Heart left ventricle (tissue), 16 donors: ENCODE measurements around the gene AEBP1. TPM values are rescaled to one million over a fixed set of nuclear protein-coding genes. Genes with fewer than 3 reads are reported as not detected.

Experiments used
- ATAC-seq, 4 donors: fragments of 200-7000 bp; cut with Tn5 transposase; one replicate each; pipeline ENCODE4 v1.9.1; 2020 to 2022; ENCODE audit warnings: moderate library complexity in 4 of 4, mild to moderate bottlenecking in 3 of 4, moderate number of reproducible peaks in 1 of 4
- DNase-seq, 5 donors: peaks; one replicate each; pipeline ENCODE4 v3.0.0-alpha.2; 2020
- H3K27ac ChIP-seq, 12 donors: fragments of 200-600 bp; sonication (generic) in 4 of 12; one replicate each; pipeline versions ENCODE4 v1.5.0 to v1.8.0; 2016 to 2022; ENCODE audit warnings: mild to moderate bottlenecking in 2 of 12
- H3K27me3 ChIP-seq, 9 donors: fragments of 200-600 bp; sonication (generic) in 2 of 9; one replicate each; pipeline versions ENCODE4 v1.5.1 to v1.8.0; 2016 to 2022; ENCODE audit warnings: mild to moderate bottlenecking in 3 of 9
- H3K36me3 ChIP-seq, 9 donors: fragments of 200-600 bp; sonication (generic) in 2 of 9; one replicate each; pipeline versions ENCODE4 v1.5.0 to v1.8.0; 2018 to 2022; ENCODE audit warnings: mild to moderate bottlenecking in 2 of 9
- H3K4me1 ChIP-seq, 12 donors: fragments of 200-600 bp; sonication (generic) in 4 of 12; one replicate each; pipeline versions ENCODE4 v1.5.0 to v1.8.0; 2016 to 2022; ENCODE audit warnings: mild to moderate bottlenecking in 3 of 12
- H3K4me3 ChIP-seq, 12 donors: fragments of 200-600 bp; sonication (generic) in 4 of 12; one replicate each; pipeline versions ENCODE4 v1.5.0 to v1.8.0; 2017 to 2022; ENCODE audit warnings: mild to moderate bottlenecking in 9 of 12, moderate library complexity in 4 of 12
- H3K9me3 ChIP-seq, 12 donors: fragments of 200-600 bp; sonication (generic) in 4 of 12; one replicate each; pipeline versions ENCODE4 v1.5.0 to v1.8.0; 2016 to 2022; ENCODE audit warnings: mild to moderate bottlenecking in 1 of 12
- POLR2A ChIP-seq, 2 donors: fragments of 450-650 bp; IDR thresholded peaks; one replicate each; pipeline ENCODE4 v1.6.1; 2017; ENCODE audit warnings: antibody characterized with exemption in 2 of 2, mild to moderate bottlenecking in 2 of 2, moderate library complexity in 2 of 2
- WGBS, 4 donors: extraction: QIAGEN DNeasy Blood & Tissue Kit in 2 of 4; methylation state at CpG; one replicate each; pipeline versions ENCODE4 v1.1.5 to v1.1.7; 2013 to 2018; 5-methylcytosine and 5-hydroxymethylcytosine counted together
- intact Hi-C, 10 donors: fragments of 100-400 bp; cut with DNase I; formaldehyde crosslinking; loops; one replicate each; pipeline versions ENCODE4 v1.11.1 to v1.14.2; 2022
- polyA plus RNA-seq, 2 donors: library from polyadenylated mRNA; stranded (reverse); fragments of 200-250 nt; gene quantifications; one replicate each; pipeline ENCODE4 v1.2.3, GENCODE V29; 2013
- total RNA-seq, 9 donors: library from RNA; depleted of rRNA in 2 of 9; stranded (reverse); fragments of >200 nt in 2 of 9; fragmentation: NEBNext Ultra II Directional in 3 of 9; extraction: Animal tissue kit (Norgen Biotek cat#: 25700) in 3 of 9; gene quantifications; one replicate each; pipeline versions ENCODE4 v1.1.0 to v1.2.4, GENCODE V29; 2016 to 2023
- TF ChIP-seq, protein P1 (sequence below), 12 donors: fragments of 200-600 bp; sonication (generic) in 4 of 12; IDR thresholded peaks; one replicate each; pipeline versions ENCODE4 v1.5.0 to v1.8.0; 2018 to 2022; ENCODE audit warnings: antibody characterized with exemption in 12 of 12, mild to moderate bottlenecking in 5 of 12
- donor health status: ischemic (EF 13 %, LVEDD 7.1; RV severe dilation, severe dysfunction).
- donor health status: healthy with polysubstance abuse.
- donor health status: DM: no; HTN: yes; CAD: no.
- donor health status: DM: no; HTN: no; CAD: no.
- donor health status: ischemic (EF 25% LVEDD 6.9; RV normal size, moderate dysfunction).
- donor health status: ischemic (EF 25% LVEDD 5.7; RV mildly dilated, moderate dysfunction).
- donor health status: healthy.
- donor health status: DM: yes; HTN: yes; CAD: no.
- donor health status: ischemic (EF 35%, LVEDD 5.7; RV mildly dilated, moderate dysfunction).
- donor health status: nonischemic (EF 11% LVEDD 7.7; RV severe dilation, severe dysfunction).
- donor health status: DM: yes; HTN: yes; CAD: no.
- donor health status: PGD.
- donor health status: ischemic (EF 29% LVEDD 5.4; RV normal size, mild dysfunction).
- donor health status: nonischemic (EF 23%, LVEDD 6.1; RV moderate dilation, normal function).

AEBP1 gene
- total and polyA plus RNA-seq, 11 donors = 10.9 to 51.1 (median 23.2) TPM

DNA sequence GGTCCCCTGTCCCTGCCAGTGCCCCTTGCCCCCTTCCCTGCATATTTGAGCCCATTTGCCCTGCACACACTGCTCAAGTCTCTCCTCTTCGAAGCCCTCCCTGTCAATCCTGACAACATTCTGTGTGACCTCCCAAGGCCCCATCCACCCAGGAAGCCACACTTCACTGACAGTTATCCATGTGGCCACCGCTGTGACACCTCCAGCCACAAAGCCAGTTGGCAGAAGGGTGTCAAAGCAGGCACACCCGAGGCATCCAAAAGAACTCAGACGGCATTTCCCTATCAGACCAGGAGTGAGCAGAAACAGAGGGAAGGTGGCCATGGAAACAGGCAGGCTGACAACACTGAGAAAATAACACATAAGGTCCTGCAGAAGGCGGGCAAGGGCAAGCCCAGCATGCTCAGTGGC, 26.5 kb upstream of the AEBP1 start:
- peaks cover 0 to 81% (median 69%) of the 10 kb centered on the region in 9 donors for H3K36me3 ChIP-seq
- WGBS, 4 donors = 44 to 59% (median 52%) methylated on average over 5 of the region's 5 CpGs
- peak overlapping the region in 11 of 12 donors; percentile 61 to 96 (median 76) for H3K27ac ChIP-seq
- H3K4me1 ChIP-seq = peaks cover 9 to 78% (median 43%) of the 10 kb centered on the region in 12 donors
- H3K9me3 ChIP-seq = no peaks in the 10 kb centered on the region
- H3K4me3 ChIP-seq = no peak overlapping the region
- ATAC-seq (peak; percentile 42 to 54 (median 46)), DNase-seq (peak in 4 of 5 donors; percentile 68 to 84 (median 76))
- intact Hi-C loops = loop anchor here in 3 of 10 donors (2.0 to 5.0 kb wide), 3 partner anchors 33 to 115 kb away; partner anchors contain the start of genes DBNL (in 1 of the 3) and POLD2 (in 1 of the 3)
- TF ChIP-seq POLR2A (IDR thresholded peaks at IDR 0.05) = no peak
- TF ChIP-seq, protein P1, sequence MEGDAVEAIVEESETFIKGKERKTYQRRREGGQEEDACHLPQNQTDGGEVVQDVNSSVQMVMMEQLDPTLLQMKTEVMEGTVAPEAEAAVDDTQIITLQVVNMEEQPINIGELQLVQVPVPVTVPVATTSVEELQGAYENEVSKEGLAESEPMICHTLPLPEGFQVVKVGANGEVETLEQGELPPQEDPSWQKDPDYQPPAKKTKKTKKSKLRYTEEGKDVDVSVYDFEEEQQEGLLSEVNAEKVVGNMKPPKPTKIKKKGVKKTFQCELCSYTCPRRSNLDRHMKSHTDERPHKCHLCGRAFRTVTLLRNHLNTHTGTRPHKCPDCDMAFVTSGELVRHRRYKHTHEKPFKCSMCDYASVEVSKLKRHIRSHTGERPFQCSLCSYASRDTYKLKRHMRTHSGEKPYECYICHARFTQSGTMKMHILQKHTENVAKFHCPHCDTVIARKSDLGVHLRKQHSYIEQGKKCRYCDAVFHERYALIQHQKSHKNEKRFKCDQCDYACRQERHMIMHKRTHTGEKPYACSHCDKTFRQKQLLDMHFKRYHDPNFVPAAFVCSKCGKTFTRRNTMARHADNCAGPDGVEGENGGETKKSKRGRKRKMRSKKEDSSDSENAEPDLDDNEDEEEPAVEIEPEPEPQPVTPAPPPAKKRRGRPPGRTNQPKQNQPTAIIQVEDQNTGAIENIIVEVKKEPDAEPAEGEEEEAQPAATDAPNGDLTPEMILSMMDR (IDR thresholded peaks at IDR 0.05) = no peak
- no peaks in the 10 kb centered on the region for H3K27me3 ChIP-seq

DNA sequence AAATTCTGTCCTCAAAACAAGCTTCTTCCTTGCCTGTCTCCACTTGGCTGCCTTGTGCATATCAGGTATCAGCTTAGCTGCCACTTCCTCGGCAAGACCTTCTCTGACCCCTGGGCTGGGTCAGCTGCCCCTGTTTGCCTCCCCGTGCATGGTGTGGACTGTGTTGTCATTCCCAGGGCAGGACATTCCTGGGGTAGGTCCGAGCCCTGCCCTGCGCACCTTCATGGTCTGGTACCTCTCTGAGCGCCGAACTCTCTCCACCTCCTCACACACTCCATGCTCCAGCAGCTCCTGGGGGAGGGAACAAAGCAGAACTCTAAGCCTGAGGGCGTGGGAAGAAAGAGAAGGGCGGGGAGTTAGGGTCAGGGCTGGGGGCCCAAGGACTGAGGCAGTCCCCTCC, 25.6 kb upstream of the AEBP1 start:
- Histone ChIP-seq H3K9me3 (no peaks in the 10 kb centered on the region), H3K4me1 (peaks cover 3 to 73% (median 36%) of the 10 kb centered on the region in 12 donors), H3K4me3 (no peak overlapping the region), H3K36me3 (peaks cover 0 to 72% (median 61%) of the 10 kb centered on the region in 9 donors), H3K27me3 (no peaks in the 10 kb centered on the region), H3K27ac (peak overlapping the region in 11 of 12 donors; percentile 61 to 96 (median 76))
- no peak for TF ChIP-seq POLR2A (IDR thresholded peaks at IDR 0.05)
- TF ChIP-seq, protein P1 (IDR thresholded peaks at IDR 0.05) = no peak
- peak in 1 of 5 donors; percentile 15 for DNase-seq
- 76 to 83% (median 79%) methylated on average over 8 of the region's 8 CpGs for WGBS, 4 donors
- no peak for ATAC-seq
- intact Hi-C loops = loop anchor here in 3 of 10 donors (2.0 to 5.0 kb wide), 3 partner anchors 34 to 114 kb away; partner anchors contain the start of genes DBNL (in 1 of the 3) and POLD2 (in 1 of the 3)

DNA sequence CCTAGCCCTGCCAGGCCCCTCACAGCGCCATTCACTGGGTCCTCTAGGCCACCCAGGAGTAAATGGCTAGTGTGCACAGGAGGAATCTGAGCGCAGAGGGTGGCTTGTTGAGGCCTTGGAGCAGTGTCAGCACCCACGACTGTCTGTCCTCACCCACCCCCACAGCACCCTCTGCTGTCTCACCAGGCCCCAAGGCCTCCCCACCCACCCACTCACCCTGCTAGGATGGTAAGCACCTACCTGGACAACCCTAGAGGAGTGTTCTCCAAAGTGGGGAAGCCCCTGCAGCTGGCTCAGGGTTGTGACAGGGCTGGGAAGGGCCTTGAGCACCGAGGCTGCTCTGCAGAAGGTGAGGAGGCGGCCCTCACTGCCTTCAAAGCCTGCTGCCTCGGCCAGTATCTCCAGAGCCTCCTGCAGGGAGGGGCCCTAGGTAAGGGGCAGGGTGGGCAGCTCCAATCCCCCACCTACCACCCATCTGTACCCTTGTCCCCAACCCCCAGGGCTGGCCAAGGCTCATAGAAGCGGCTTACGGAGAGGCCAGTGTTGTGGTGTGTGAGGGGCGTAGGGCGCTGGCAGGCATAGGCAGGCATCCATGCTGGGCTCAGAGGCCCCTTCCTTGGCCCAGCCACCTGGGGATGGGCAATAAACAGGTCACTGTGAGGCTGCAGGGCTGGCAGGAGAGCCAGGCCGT, 24.7 kb upstream of the AEBP1 start:
- Histone ChIP-seq H3K36me3 (peaks cover 0 to 64% (median 57%) of the 10 kb centered on the region in 9 donors), H3K27ac (peak overlapping the region in 6 of 12 donors; percentile 26 to 96 (median 76)), H3K9me3 (no peaks in the 10 kb centered on the region), H3K4me3 (no peak overlapping the region), H3K4me1 (peaks cover 3 to 63% (median 31%) of the 10 kb centered on the region in 12 donors), H3K27me3 (no peaks in the 10 kb centered on the region)
- ATAC-seq (no peak), DNase-seq (peak in 3 of 5 donors; percentile 18 to 31 (median 25))
- TF ChIP-seq POLR2A (IDR thresholded peaks at IDR 0.05) = no peak
- TF ChIP-seq, protein P1 (IDR thresholded peaks at IDR 0.05) = no peak
- 81 to 86% (median 84%) methylated on average over 11 of the region's 11 CpGs for WGBS, 4 donors
- intact Hi-C loops = loop anchor here in 5 of 10 donors (2.0 to 5.0 kb wide), 5 partner anchors 32 to 123 kb away; partner anchors contain the start of genes POLD2 (in 5 of the 5), DBNL (in 1 of the 5) and YKT6 (in 1 of the 5)

GRCh38 chr7:44080118-44080517, 24.0 kb upstream of the AEBP1 start:
- ATAC-seq (no peak), DNase-seq (peak in 1 of 5 donors; percentile 23)
- Histone ChIP-seq H3K4me1 (peaks cover 3 to 61% (median 30%) of the 10 kb centered on the region in 12 donors), H3K36me3 (peaks cover 0 to 60% (median 52%) of the 10 kb centered on the region in 9 donors), H3K27ac (peak overlapping the region in 3 of 12 donors; percentile 26 to 96 (median 78)), H3K9me3 (no peaks in the 10 kb centered on the region), H3K27me3 (no peaks in the 10 kb centered on the region), H3K4me3 (no peak overlapping the region)
- intact Hi-C loops = loop anchor here in 4 of 10 donors (5.0 kb wide), 3 partner anchors 33 to 122 kb away; partner anchors contain the start of genes POLD2 (in 4 of the 4) and YKT6 (in 1 of the 4)
- TF ChIP-seq POLR2A (IDR thresholded peaks at IDR 0.05) = no peak
- TF ChIP-seq, protein P1 (IDR thresholded peaks at IDR 0.05) = no peak
- 83 to 100% (median 91%) methylated on average over 2 to 5 of the region's 5 CpGs for WGBS, 4 donors
